GM12878 (cell line): ENCODE measurements around the gene TTLL1. TPM values are rescaled to one million over a fixed set of nuclear protein-coding genes. Genes with fewer than 3 reads are reported as not detected.
A peak's percentile ranks its signal among the peaks of the same experiment; 100 is the strongest.

Experiments used
- ATAC-seq: fragments of 200-7000 bp; cut with Tn5 transposase; 3 replicates; pipeline ENCODE4 v1.9.1; 2020; ENCODE audit warnings: mild to moderate bottlenecking, moderate library complexity
- BruUV-seq: library from RNA; stranded (reverse); fragments of 400-500 nt; replicated peaks from 2 replicates; lab custom pipeline; 2021; lab: Mats Ljungman, UMichigan
- CTCF ChIA-PET: fragments of 300-600 bp; sonication (Branson Sonifier 250); formaldehyde crosslinking; extraction: SDS; loops from one replicate; lab custom pipeline; 2021; ENCODE audit warnings: inconsistent platforms; lab: Yijun Ruan, JAX
- POLR2A ChIA-PET: fragments of 350-600 bp; formaldehyde crosslinking; extraction: SDS; loops from one replicate; lab custom pipeline; 2021; ENCODE audit warnings: inconsistent platforms; lab: Charles Lee
- RAD21 ChIA-PET: fragments of 300-600 bp; sonication (Branson Sonifier 250); formaldehyde crosslinking; loops from one replicate; lab custom pipeline; 2023; ENCODE audit warnings: antibody characterized with exemption; ENCODE audit not compliant: unreplicated experiment; lab: Charles Lee
- SMC1A ChIA-PET: fragments of 300-600 bp; sonication (Branson Sonifier 250); formaldehyde crosslinking; loops from one replicate; lab custom pipeline; 2023; ENCODE audit not compliant: unreplicated experiment, uncharacterized antibody; lab: Charles Lee
- DNase-seq: peaks from one replicate; pipeline ENCODE4 v3.0.0-alpha.2; 2011; ENCODE audit warnings: low read depth, low spot score
- FAIRE-seq: peaks from 3 replicates; lab custom pipeline; 2011; peaks lifted over from hg19 to GRCh38; lab: Jason Lieb, UNC
- H2AFZ ChIP-seq: 2 replicates; pipeline ENCODE4 v1.6.0; 2011; ENCODE audit warnings: low read depth, low read length, control low read depth; ENCODE audit not compliant: control insufficient read depth
- H3K27ac ChIP-seq: 2 replicates; pipeline ENCODE4 v1.5.1; 2011; ENCODE audit warnings: control low read depth; ENCODE audit not compliant: control insufficient read depth, insufficient read depth
- H3K27me3 ChIP-seq, 2 experiments: replicated peaks in 1 of 2; 2 replicates each; pipeline versions ENCODE4 v1.6.0 to v1.6.1; 2011; ENCODE audit warnings: low read length in 1 of 2; ENCODE audit not compliant: control insufficient read depth in 2 of 2, insufficient read depth in 2 of 2
- H3K36me3 ChIP-seq, 2 experiments: 2 replicates each; pipeline ENCODE4 v1.5.1; 2011; ENCODE audit warnings: low read length in 1 of 2; ENCODE audit not compliant: control insufficient read depth in 2 of 2, insufficient read depth in 2 of 2
- H3K4me1 ChIP-seq: 2 replicates; pipeline ENCODE4 v1.6.1; 2011; ENCODE audit warnings: mild to moderate bottlenecking, low read length, moderate library complexity, mixed read lengths; ENCODE audit not compliant: control insufficient read depth, insufficient read depth
- H3K4me2 ChIP-seq: 2 replicates; pipeline ENCODE4 v1.6.0; 2011; ENCODE audit warnings: control low read depth; ENCODE audit not compliant: control insufficient read depth, insufficient read depth
- H3K4me3 ChIP-seq: fragments of 200-600 bp; sonication (generic); 2 replicates; pipeline ENCODE4 v1.5.1; 2016
- H3K79me2 ChIP-seq: 2 replicates; pipeline ENCODE4 v1.6.0; 2011; ENCODE audit warnings: low read length; ENCODE audit not compliant: control insufficient read depth, insufficient read depth
- H3K9ac ChIP-seq: 2 replicates; pipeline ENCODE4 v1.8.0; 2011; ENCODE audit warnings: low read length, control low read depth, mixed read lengths; ENCODE audit not compliant: control insufficient read depth, insufficient read depth
- H3K9me3 ChIP-seq: replicated peaks from 3 replicates; pipeline ENCODE4 v1.5.1; 2011; ENCODE audit warnings: mild to moderate bottlenecking, low read length; ENCODE audit not compliant: control insufficient read depth, insufficient read depth
- H4K20me1 ChIP-seq: 2 replicates; pipeline ENCODE4 v1.6.0; 2011; ENCODE audit not compliant: control insufficient read depth, insufficient read depth
- ATF7 ChIP-seq: fragments of 450-650 bp; IDR thresholded peaks from 2 replicates; pipeline ENCODE4 v1.6.1; 2016; ENCODE audit warnings: low read depth, mild to moderate bottlenecking
- EGR1 ChIP-seq, 2 experiments: IDR thresholded peaks; 1 replicate in 1 of 2; 2 replicates in 1 of 2; pipeline ENCODE4 v1.6.1; 2011 to 2012; ENCODE audit warnings: low read depth in 2 of 2, low read length in 2 of 2, borderline replicate concordance in 1 of 2, mild to moderate bottlenecking in 1 of 2, moderate library complexity in 1 of 2
- EP300 ChIP-seq, 2 experiments: fragments of 150-350 bp in 1 of 2; IDR thresholded peaks; 2 replicates each; pipeline ENCODE4 v1.6.1; 2011 to 2012; ENCODE audit warnings: low read depth in 2 of 2, low read length in 2 of 2, borderline replicate concordance in 1 of 2, improper control_type of control experiment in 1 of 2, inconsistent platforms in 1 of 2; ENCODE audit not compliant: control insufficient read depth in 1 of 2
- GATAD2B ChIP-seq: fragments of 450-650 bp; conservative IDR thresholded peaks from 2 replicates; pipeline ENCODE4 v1.6.1; 2017; ENCODE audit warnings: low read depth, mild to moderate bottlenecking, moderate library complexity
- HSF1 ChIP-seq: fragments of 150-350 bp; IDR thresholded peaks from 2 replicates; pipeline ENCODE4 v1.6.1; 2014; ENCODE audit warnings: mild to moderate bottlenecking, low read depth, low read length
- IKZF2 ChIP-seq, 2 experiments: fragments of 450-650 bp; IDR thresholded peaks; 2 replicates each; pipeline ENCODE4 v1.6.1; 2017; ENCODE audit warnings: mild to moderate bottlenecking in 2 of 2, moderate library complexity in 2 of 2
- MEF2B ChIP-seq: fragments of 450-650 bp; IDR thresholded peaks from 2 replicates; pipeline ENCODE4 v1.6.1; 2018; ENCODE audit warnings: mild to moderate bottlenecking, moderate library complexity; ENCODE audit not compliant: partially characterized antibody, poor library complexity, severe bottlenecking
- MXI1 ChIP-seq: fragments of 150-350 bp; IDR thresholded peaks from 2 replicates; pipeline ENCODE4 v1.6.1; 2011; ENCODE audit warnings: low read depth, mild to moderate bottlenecking, inconsistent platforms, low read length, improper control_type of control experiment
- PML ChIP-seq: IDR thresholded peaks from 2 replicates; pipeline ENCODE4 v1.6.1; 2012; ENCODE audit warnings: low read length, inconsistent platforms
- RBBP5 ChIP-seq: fragments of 200-600 bp; sonication (generic); conservative IDR thresholded peaks from 2 replicates; pipeline ENCODE4 v1.6.1; 2016
- RUNX3 ChIP-seq: IDR thresholded peaks from 2 replicates; pipeline ENCODE4 v1.6.1; 2012; ENCODE audit warnings: low read length, inconsistent platforms
- SIX5 ChIP-seq: IDR thresholded peaks from 2 replicates; pipeline ENCODE4 v1.6.1; 2011; ENCODE audit warnings: mild to moderate bottlenecking, low read depth, low read length, moderate library complexity; ENCODE audit not compliant: severe bottlenecking
- STAT3 ChIP-seq: IDR thresholded peaks from 2 replicates; pipeline ENCODE4 v1.6.1; 2011; ENCODE audit warnings: low read depth, low read length, improper control_type of control experiment
- YBX1 ChIP-seq: fragments of 450-650 bp; IDR thresholded peaks from 2 replicates; pipeline ENCODE4 v1.6.1; 2016; ENCODE audit warnings: antibody characterized with exemption
- ZNF384 ChIP-seq: IDR thresholded peaks from 2 replicates; pipeline ENCODE4 v1.6.1; 2012; ENCODE audit warnings: low read depth, mild to moderate bottlenecking, low read length, improper control_type of control experiment, borderline replicate concordance
- WGBS: methylation state at CpG from one replicate; pipeline ENCODE4 v1.1.6; 2016; ENCODE audit warnings: low lambda C conversion rate; ENCODE audit not compliant: insufficient replicate concordance, insufficient coverage; ENCODE audit errors: missing lambda C conversion rate; 5-methylcytosine and 5-hydroxymethylcytosine counted together
- in situ Hi-C: fragments of 300-500 bp; cut with MboI; formaldehyde crosslinking; loops from 9 replicates; pipeline ENCODE4 v1.14.3; 2018; ENCODE audit warnings: mixed read lengths
- intact Hi-C: fragments of 100-400 bp; cut with micrococcal nuclease; formaldehyde crosslinking; loops from one replicate; pipeline ENCODE4 v1.14.2; 2022; ENCODE audit not compliant: unreplicated experiment
- polyA plus RNA-seq, 11 experiments: library from polyadenylated mRNA; depleted of rRNA in 4 of 11; unstranded in 6 of 11; stranded (reverse) in 5 of 11; fragments of >200 nt; fragmentation: Nextera tagmentation in 4 of 11; fragmentation: Illumina TruSeq in 1 of 11; extraction: Ambion mirVana in 4 of 11; extraction: Trizol in 1 of 11; gene quantifications; 1 replicate in 1 of 11; 2 replicates in 10 of 11; pipeline versions ENCODE4 v1.2.1 to v1.2.3, GENCODE V29; 2011 to 2016; ENCODE audit warnings: inconsistent platforms in 2 of 11, missing spikeins in 2 of 11, low read depth in 1 of 11
- total RNA-seq, 4 experiments: library from RNA; depleted of rRNA in 3 of 4; stranded (reverse); fragments of >200 nt in 3 of 4; fragmentation: Illumina TruSeq in 1 of 4; extraction: Trizol in 1 of 4; gene quantifications; 2 replicates each; pipeline versions ENCODE4 v1.2.1 to v1.2.3, GENCODE V29; 2013 to 2021

TTLL1 gene
- total and polyA plus RNA-seq, 10 of the 15 experiments (the other 5 are each of a cell fraction or from before 2014, with no cell fraction given) = 0.39 to 4.8 (median 3.2) TPM

GRCh38 chr22:43126501-43127165 is 37.4 kb upstream of the TTLL1 start:
- H3K27me3 ChIP-seq = no peaks in the 10 kb centered on the region
- intact Hi-C loops = no loop called here
- FAIRE-seq (no peak), ATAC-seq (peak; percentile 36; the same call in 2 of the 3 replicates), DNase-seq (no peak)
- ChIA-PET SMC1A (interaction anchor here (0.7 kb wide), 1 partner anchor 36 kb away, joined by 3 read pairs; no protein-coding TSS in a partner anchor), CTCF (no interaction called here), RAD21 (no interaction called here), POLR2A (no interaction called here)
- H3K9ac ChIP-seq = no peak overlapping the region
- no peaks in the 10 kb centered on the region for H3K36me3 ChIP-seq
- no peak overlapping the region for H3K4me3 ChIP-seq
- no peak overlapping the region for H3K4me2 ChIP-seq
- no peaks in the 10 kb centered on the region for H3K9me3 ChIP-seq
- H3K79me2 ChIP-seq = no peaks in the 10 kb centered on the region
- peaks cover 36% of the 10 kb centered on the region for H3K4me1 ChIP-seq
- in situ Hi-C loops = no loop called here
- no peak overlapping the region for H3K27ac ChIP-seq
- no peaks in the 10 kb centered on the region for H4K20me1 ChIP-seq
- peak; percentile 24; the same call in 1 of the 2 replicates for TF ChIP-seq RUNX3
- TF ChIP-seq YBX1 = no peak
- no peak for TF ChIP-seq PML
- no peak overlapping the region for H2AFZ ChIP-seq
- no TSS peak for BruUV-seq
- WGBS = 51% methylated on average over 5 of the region's 5 CpGs

GRCh38 chr22:43118953-43119458 is 29.8 kb upstream of the TTLL1 start:
- H3K9ac ChIP-seq = no peak overlapping the region; the same call in 1 of the 2 replicates
- no peaks in the 10 kb centered on the region for H3K9me3 ChIP-seq
- no peak overlapping the region for H3K4me3 ChIP-seq
- H2AFZ ChIP-seq = peak overlapping the region; percentile 70
- ChIA-PET SMC1A (interaction anchor here (0.6 to 1.1 kb wide), 2 partner anchors 8 to 26 kb away, joined by 3 read pairs; no protein-coding TSS in a partner anchor), CTCF (no interaction called here), RAD21 (no interaction called here), POLR2A (no interaction called here)
- H4K20me1 ChIP-seq = no peaks in the 10 kb centered on the region
- H3K79me2 ChIP-seq = no peaks in the 10 kb centered on the region
- no peak overlapping the region for H3K27ac ChIP-seq
- in situ Hi-C loops = no loop called here
- peak; percentile 77 for ATAC-seq
- no peaks in the 10 kb centered on the region for H3K36me3 ChIP-seq
- peaks cover 41% of the 10 kb centered on the region for H3K4me1 ChIP-seq
- peak; percentile 83 for FAIRE-seq
- peak; percentile 58 for DNase-seq
- WGBS = 0% methylated on average over 7 of the region's 7 CpGs
- BruUV-seq = no TSS peak
- H3K4me2 ChIP-seq = peak overlapping the region; percentile 76
- peaks cover 0 to 3% of the 10 kb centered on the region in 2 experiments; a peak in 1 of 4 replicates for H3K27me3 ChIP-seq
- intact Hi-C loops = no loop called here
- TF ChIP-seq STAT3 (no peak), HSF1 (no peak), MXI1 (peak; percentile 33; the same call in 1 of the 2 replicates), ATF7 (peak; percentile 57; the same call in 1 of the 2 replicates), YBX1 (no peak), SIX5 (no peak), RUNX3 (peak; percentile 29; the same call in 1 of the 2 replicates), IKZF2 (IDR thresholded peaks at IDR 0.05) (peak; percentile 17 to 21; a peak in 1 of 4 replicates), EP300 (IDR thresholded peaks at IDR 0.05; ENCODE audit: borderline replicate concordance in 1 of 2, control insufficient read depth in 1 of 2, low read depth in 2 of 2, low read length in 2 of 2) (0 out of 4 replicates have a peak, but pooled peaks of 1 of the 2 experiments have one; percentile 17), EGR1 (IDR thresholded peaks at IDR 0.05; ENCODE audit: borderline replicate concordance in 1 of 2, low read depth in 2 of 2, low read length in 2 of 2) (peak in 1 of 2 experiments; percentile 15; a peak in 1 of 3 replicates), ZNF384 (peak; percentile 62), MEF2B (peak; percentile 89), GATAD2B (0 out of 2 replicates have a peak, but pooled peaks have one; percentile 17), RBBP5 (no peak)
